H54 (cell line): ENCODE measurements around the gene AURKAIP1.

Experiments used
- DNase-seq: peaks from one replicate; pipeline ENCODE4 v3.0.0; 2011; ENCODE audit warnings: low spot score, mixed read lengths; ENCODE audit not compliant: insufficient read length
- FAIRE-seq: peaks from 3 replicates; lab custom pipeline; 2011; peaks lifted over from hg19 to GRCh38; lab: Jason Lieb, UNC
- POLR2A ChIP-seq: IDR thresholded peaks from 2 replicates; pipeline ENCODE4 v1.6.1; 2011; ENCODE audit warnings: low read depth, mild to moderate bottlenecking, low read length

Gene AURKAIP1

DNA sequence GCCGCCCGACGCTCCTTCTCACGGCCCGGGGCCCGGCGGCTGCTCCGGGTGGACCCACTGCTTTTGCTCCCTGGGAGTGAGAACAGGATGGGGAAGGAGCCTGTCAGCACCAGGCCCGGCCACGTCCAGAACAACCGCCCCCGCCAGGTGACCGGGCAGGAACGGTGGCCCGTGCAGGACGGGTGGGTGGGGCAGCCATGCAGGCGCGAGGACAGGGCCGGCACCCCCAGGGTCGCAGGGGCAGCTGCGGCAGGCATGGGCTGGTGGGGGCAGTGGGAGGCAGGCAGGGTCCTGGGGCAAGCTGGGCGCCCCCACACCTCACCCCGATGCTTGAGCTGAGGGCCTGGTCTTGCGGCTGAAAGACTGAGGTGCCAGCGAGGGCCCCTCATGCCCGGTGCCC, 38.6 kb downstream of the AURKAIP1 start:
- no peak for TF ChIP-seq POLR2A
- FAIRE-seq (no peak), DNase-seq (no peak)

DNA sequence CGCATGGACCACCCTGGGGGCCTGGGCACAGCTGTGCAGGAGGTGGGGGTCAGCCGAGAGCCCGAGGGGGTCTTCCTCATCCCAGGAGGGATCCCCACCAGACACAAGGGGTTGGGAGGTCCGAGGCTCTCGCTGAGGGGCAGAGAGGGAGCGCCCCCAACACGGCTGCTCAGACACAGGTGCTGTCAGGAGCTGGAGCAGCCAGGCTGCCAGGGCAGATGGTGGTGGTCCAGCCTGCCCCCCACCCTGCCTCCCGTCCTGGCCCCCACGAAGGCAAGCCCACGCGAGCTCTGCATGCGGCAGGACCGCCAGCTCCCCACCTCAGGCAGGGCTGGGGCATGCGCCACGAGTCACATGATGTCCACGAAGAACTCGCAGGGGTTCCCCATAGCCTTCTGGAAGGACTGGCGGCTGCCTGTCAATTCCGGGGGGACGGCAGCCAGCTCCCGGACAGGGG, 39.2 kb downstream of the AURKAIP1 start:
- DNase-seq (no peak), FAIRE-seq (no peak)
- no peak for TF ChIP-seq POLR2A

DNA sequence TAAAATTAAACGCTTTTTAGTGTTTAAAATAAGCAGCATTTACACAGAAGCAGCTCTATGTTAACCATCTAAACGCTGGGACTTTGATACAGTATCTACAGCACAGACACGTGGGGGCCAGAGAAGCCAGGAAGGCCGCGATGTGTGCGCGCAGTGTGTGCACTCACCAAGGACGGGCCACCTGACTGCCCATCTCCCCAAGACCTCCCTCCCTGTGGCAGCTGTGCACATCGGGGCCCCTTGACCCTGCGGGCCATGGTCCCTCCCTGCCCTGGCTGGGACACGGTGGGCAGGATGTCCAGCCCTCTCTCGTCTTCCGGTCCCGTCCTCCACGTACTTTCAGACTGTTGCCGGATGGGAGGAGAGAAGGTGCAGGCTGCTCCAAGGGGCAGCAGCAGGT, 39.7 kb downstream of the AURKAIP1 start:
- DNase-seq (no peak), FAIRE-seq (no peak)
- TF ChIP-seq POLR2A, result no peak

DNA sequence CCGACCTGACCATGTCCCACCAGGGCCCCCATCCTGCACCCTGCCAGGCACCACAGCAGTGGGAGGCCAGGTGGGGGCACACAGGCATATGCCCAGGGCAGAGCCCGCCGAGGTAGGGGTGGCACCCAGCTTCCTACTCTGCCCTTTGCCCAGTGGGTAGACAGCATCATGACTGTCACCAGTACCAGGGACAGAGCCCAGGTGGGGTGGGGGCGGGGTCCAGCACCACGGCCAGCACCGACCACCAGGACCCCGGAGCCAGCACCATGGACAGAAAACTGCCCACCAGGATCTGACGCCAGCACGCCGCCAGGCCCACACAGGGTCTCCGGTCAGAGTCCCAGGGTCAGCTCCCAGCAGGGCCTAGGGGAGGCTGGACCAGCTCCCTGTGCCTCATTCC, 40.2 kb downstream of the AURKAIP1 start:
- FAIRE-seq, result no peak
- TF ChIP-seq POLR2A, result no peak
- no peak for DNase-seq

DNA sequence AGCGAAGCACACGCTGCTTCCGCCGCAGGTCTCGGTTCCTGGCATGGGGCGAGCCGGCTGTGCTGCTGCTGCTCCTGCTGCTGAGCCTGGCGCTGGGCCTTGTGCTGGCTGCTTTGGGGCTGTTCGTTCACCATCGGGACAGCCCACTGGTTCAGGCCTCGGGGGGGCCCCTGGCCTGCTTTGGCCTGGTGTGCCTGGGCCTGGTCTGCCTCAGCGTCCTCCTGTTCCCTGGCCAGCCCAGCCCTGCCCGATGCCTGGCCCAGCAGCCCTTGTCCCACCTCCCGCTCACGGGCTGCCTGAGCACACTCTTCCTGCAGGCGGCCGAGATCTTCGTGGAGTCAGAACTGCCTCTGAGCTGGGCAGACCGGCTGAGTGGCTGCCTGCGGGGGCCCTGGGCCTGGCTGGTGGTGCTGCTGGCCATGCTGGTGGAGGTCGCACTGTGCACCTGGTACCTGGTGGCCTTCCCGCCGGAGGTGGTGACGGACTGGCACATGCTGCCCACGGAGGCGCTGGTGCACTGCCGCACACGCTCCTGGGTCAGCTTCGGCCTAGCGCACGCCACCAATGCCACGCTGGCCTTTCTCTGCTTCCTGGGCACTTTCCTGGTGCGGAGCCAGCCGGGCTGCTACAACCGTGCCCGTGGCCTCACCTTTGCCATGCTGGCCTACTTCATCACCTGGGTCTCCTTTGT, 41.3 kb downstream of the AURKAIP1 start:
- DNase-seq (no peak), FAIRE-seq (no peak)
- TF ChIP-seq POLR2A, result no peak

DNA sequence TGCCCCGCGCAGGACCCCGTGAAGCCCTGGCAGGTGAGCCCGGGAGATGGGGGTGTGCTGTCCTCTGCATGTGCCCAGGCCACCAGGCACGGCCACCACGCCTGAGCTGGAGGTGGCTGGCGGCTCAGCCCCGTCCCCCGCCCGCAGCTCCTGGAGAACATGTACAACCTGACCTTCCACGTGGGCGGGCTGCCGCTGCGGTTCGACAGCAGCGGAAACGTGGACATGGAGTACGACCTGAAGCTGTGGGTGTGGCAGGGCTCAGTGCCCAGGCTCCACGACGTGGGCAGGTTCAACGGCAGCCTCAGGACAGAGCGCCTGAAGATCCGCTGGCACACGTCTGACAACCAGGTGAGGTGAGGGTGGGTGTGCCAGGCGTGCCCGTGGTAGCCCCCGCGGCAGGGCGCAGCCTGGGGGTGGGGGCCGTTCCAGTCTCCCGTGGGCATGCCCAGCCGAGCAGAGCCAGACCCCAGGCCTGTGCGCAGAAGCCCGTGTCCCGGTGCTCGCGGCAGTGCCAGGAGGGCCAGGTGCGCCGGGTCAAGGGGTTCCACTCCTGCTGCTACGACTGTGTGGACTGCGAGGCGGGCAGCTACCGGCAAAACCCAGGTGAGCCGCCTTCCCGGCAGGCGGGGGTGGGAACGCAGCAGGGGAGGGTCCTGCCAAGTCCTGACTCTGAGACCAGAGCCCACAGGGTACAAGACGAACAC, 42.1 kb downstream of the AURKAIP1 start:
- no peak for TF ChIP-seq POLR2A
- no peak for DNase-seq
- no peak for FAIRE-seq

DNA sequence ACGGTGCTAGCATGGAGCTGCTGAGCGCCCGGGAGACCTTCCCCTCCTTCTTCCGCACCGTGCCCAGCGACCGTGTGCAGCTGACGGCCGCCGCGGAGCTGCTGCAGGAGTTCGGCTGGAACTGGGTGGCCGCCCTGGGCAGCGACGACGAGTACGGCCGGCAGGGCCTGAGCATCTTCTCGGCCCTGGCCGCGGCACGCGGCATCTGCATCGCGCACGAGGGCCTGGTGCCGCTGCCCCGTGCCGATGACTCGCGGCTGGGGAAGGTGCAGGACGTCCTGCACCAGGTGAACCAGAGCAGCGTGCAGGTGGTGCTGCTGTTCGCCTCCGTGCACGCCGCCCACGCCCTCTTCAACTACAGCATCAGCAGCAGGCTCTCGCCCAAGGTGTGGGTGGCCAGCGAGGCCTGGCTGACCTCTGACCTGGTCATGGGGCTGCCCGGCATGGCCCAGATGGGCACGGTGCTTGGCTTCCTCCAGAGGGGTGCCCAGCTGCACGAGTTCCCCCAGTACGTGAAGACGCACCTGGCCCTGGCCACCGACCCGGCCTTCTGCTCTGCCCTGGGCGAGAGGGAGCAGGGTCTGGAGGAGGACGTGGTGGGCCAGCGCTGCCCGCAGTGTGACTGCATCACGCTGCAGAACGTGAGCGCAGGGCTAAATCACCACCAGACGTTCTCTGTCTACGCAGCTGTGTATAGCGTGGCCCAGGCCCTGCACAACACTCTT, 42.8 kb downstream of the AURKAIP1 start:
- FAIRE-seq (no peak), DNase-seq (no peak)
- no peak for TF ChIP-seq POLR2A

DNA sequence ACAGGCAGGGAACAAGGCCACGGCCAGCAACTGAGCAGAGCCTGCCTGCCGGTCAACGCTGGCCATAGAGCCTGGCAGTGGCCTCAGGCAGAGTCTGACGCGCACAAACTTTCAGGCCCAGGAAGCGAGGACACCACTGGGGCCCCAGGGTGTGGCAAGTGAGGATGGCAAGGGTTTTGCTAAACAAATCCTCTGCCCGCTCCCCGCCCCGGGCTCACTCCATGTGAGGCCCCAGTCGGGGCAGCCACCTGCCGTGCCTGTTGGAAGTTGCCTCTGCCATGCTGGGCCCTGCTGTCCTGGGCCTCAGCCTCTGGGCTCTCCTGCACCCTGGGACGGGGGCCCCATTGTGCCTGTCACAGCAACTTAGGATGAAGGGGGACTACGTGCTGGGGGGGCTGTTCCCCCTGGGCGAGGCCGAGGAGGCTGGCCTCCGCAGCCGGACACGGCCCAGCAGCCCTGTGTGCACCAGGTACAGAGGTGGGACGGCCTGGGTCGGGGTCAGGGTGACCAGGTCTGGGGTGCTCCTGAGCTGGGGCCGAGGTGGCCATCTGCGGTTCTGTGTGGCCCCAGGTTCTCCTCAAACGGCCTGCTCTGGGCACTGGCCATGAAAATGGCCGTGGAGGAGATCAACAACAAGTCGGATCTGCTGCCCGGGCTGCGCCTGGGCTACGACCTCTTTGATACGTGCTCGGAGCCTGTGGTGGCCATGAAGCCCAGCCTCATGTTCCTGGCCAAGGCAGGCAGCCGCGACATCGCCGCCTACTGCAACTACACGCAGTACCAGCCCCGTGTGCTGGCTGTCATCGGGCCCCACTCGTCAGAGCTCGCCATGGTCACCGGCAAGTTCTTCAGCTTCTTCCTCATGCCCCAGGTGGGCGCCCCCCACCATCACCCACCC, 43.7 kb downstream of the AURKAIP1 start, which contains the start of gene TAS1R3:
TAS1R3 (plus strand) TSS at position 213 of the 898 bp plus-strand sequence; CDS start at position 279, 66 bp downstream.
- no peak for TF ChIP-seq POLR2A
- no peak for DNase-seq
- no peak for FAIRE-seq

DNA sequence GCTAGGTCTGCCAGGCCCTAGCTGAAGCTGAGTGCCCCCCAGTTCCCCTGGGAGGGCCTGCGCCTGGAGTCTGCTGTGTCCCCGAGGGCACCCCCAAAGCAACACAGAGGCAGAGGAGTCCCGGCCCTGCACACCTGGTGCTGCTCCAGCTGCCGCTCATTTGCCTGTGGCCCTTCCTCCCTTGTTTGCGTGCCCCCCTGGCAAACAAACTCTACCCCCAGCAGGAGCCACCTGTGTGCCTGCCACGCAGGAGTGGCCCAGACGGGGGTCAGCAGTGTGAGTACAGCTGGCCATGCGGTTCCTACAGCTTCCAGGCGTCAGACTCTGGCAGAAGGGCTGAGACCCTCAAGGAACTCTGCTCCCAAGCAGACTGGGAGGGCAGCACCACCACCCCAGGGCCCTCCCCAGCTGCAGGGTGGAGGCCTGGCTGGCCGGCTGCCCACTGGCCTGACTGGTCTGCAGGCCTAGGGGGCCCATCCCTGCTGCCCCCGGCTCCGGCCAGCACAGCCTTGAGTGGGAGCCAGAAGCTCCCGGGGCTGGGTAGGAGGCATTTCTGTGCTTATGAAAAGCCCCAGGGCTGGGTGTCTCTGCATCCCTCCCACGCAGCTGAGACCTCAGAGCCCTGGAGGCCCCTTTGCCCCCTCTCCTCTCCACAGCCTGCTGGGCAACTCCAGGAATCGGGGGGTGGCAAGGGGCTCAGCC, 44.5 kb downstream of the AURKAIP1 start:
- DNase-seq (no peak), FAIRE-seq (no peak)
- TF ChIP-seq POLR2A, result no peak

DNA sequence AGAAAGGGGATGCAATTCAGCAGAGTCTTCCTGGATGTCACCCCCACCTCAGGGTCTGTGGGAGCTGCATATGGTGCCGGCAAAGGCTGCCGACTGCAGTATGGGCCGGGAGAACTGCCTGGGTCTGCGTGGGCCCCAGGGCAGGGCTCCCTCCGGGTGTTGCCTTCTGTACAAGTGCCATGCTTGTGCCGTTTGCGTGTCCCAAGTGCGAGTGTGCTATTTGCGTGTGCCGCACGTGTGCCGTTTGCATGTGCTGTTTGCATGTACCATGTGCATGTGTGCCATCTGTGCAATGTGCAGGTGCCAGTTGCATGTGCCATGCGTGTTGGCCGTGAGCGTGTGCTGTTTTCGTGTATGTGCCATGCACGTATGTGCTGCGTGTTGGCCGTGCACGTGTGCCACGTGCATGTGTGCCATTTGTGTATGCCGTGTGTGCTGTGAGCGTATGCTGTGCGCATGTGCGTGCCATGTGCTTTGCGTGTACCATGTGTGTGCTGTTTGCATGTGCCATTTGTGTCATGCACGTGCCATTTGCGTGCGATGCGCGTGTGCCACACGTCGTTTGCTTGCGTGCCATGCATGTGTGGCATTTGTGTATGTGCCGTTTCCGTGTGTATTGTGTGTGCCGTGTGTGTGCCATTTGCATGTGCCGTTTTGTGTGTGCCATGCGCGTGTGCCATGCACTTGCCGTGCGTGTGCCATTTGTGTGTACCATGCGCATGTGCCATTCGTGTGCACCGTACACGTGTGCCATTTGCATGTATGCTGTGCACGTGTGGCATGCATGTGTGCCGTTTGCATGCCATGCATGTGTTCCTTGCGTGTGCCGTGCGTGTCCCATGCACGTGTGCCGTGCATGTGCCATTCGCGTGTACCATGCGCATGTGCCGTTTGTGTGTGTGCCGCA, 45.5 kb downstream of the AURKAIP1 start:
- no peak for TF ChIP-seq POLR2A
- DNase-seq (no peak), FAIRE-seq (no peak)

DNA sequence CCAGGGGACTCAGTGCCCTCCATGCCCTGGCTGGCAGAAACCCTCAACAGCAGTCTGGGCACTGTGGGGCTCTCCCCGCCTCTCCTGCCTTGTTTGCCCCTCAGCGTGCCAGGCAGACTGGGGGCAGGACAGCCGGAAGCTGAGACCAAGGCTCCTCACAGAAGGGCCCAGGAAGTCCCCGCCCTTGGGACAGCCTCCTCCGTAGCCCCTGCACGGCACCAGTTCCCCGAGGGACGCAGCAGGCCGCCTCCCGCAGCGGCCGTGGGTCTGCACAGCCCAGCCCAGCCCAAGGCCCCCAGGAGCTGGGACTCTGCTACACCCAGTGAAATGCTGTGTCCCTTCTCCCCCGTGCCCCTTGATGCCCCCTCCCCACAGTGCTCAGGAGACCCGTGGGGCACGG, 46.8 kb downstream of the AURKAIP1 start:
- no peak for FAIRE-seq

DNA sequence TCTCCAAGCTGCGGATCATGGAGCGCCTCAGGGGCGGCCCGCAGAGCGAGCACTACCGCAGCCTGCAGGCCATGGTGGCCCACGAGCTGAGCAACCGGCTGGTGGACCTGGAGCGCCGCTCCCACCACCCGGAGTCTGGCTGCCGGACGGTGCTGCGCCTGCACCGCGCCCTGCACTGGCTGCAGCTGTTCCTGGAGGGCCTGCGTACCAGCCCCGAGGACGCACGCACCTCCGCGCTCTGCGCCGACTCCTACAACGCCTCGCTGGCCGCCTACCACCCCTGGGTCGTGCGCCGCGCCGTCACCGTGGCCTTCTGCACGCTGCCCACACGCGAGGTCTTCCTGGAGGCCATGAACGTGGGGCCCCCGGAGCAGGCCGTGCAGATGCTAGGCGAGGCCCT, 47.7 kb downstream of the AURKAIP1 start:
- FAIRE-seq (no peak), DNase-seq (no peak)
- TF ChIP-seq POLR2A, result no peak

More for the DNA sequence above, 46.8 kb downstream of the AURKAIP1 start:
- DNase-seq, result no peak
- no peak for TF ChIP-seq POLR2A
